Body of pancreas (tissue), 4 donors: ENCODE data around the gene KRTAP5-3. TPM values are rescaled to one million over a fixed set of nuclear protein-coding genes. Genes with fewer than 3 reads are reported as not detected.

Source experiments
- ATAC-seq: fragments of 150-250 bp; one replicate; pipeline ENCODE4 v1.9.1; 2016
- DNase-seq, 4 donors: peaks; one replicate each; pipeline ENCODE4 v3.0.0-alpha.2; 2019
- H3K27ac ChIP-seq, 4 donors: fragments of 200-600 bp; sonication (generic); 1 replicate in 3 of 4; 2 replicates in 1 of 4; pipeline versions ENCODE4 v1.5.1 to v1.6.1; 2016 to 2019; ENCODE audit warnings: mild to moderate bottlenecking in 1 of 4, mixed read lengths in 1 of 4, moderate library complexity in 1 of 4
- H3K27me3 ChIP-seq, 2 donors: fragments of 200-600 bp; sonication (generic); one replicate each; pipeline ENCODE4 v1.6.0; 2016; ENCODE audit warnings: mild to moderate bottlenecking in 1 of 2
- H3K36me3 ChIP-seq, 2 donors: fragments of 200-600 bp; sonication (generic); replicated peaks in 1 of 2; 2 replicates each; pipeline ENCODE4 v1.5.1; 2016; ENCODE audit warnings: low read depth in 2 of 2; ENCODE audit not compliant: insufficient read depth in 1 of 2
- H3K4me1 ChIP-seq: fragments of 200-600 bp; sonication (generic); one replicate; pipeline ENCODE4 v1.6.0; 2016
- H3K4me3 ChIP-seq, 2 donors: fragments of 200-600 bp; sonication (generic); 1 replicate in 1 of 2; 2 replicates in 1 of 2; pipeline ENCODE4 v1.5.1; 2016 to 2019
- H3K9me3 ChIP-seq, 3 donors: fragments of 200-600 bp; sonication (generic); 1 replicate in 2 of 3; 2 replicates in 1 of 3; pipeline ENCODE4 v1.5.1; 2016
- POLR2A ChIP-seq, 3 donors: fragments of 450-650 bp; IDR thresholded peaks; one replicate each; pipeline ENCODE4 v1.6.1; 2016; ENCODE audit warnings: antibody characterized with exemption in 3 of 3, mild to moderate bottlenecking in 2 of 3
- WGBS, 2 donors: methylation state at CpG; one replicate each; pipeline ENCODE4 v1.1.5; 2017; 5-methylcytosine and 5-hydroxymethylcytosine counted together
- intact Hi-C: fragments of 100-400 bp; cut with DNase I; formaldehyde crosslinking; loops from one replicate; pipeline ENCODE4 v1.15.1; 2023
- total RNA-seq, 2 donors: library from RNA; depleted of rRNA; stranded (reverse); fragments of >200 nt; gene quantifications; one replicate each; pipeline ENCODE4 v1.1.0, GENCODE V29; 2016
- TF ChIP-seq, protein P1 (sequence below), 7 experiments: fragments of 450-650 bp in 4 of 7; fragments of 200-600 bp in 3 of 7; sonication (generic) in 3 of 7; IDR thresholded peaks; one replicate each; pipeline ENCODE4 v1.5.1; 2016 to 2019; ENCODE audit warnings: antibody characterized with exemption in 7 of 7

The KRTAP5-3 gene
- total RNA-seq, 2 donors from 2014 or later = not detected

DNA sequence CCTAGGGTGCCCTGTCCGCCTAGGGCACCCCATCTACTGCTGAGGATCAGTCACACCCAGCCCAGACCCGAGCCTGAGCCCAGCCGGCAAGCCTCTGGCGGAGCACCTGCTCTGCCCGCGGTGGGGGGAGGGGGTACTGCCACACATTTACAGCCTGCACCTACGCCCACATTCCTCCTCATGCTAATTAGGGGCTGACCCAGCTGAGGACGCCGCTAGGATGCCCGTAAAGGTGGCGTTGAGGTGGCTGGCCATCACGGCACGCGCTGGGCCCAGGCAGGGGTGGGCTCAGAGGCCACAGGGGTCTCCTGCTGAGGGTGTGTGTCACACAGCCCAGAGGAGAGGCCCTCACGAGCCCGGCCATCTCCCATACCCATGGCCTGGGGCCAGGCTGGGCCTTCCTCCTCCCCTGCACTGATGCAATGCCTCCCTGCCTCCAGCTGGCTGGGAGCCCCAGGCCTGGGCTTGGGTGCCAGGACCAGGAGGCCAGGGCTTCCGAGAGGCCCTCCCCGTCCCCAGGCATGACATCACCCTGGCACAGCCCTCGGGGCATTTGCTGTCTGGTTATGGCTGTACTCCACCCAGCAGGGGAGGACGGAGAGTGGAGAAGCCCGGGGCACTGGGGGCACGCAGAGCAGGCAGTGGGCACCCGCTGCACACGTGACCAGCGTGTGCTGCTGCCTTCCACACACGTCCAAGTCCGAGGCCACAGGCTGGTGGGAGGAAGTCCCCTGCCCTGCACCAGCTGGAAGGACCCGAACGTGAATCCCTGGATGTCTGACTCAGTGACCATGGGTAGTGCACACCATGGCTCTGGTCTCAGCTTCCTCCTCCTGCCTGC is 48.9 kb downstream of the KRTAP5-3 start:
- ATAC-seq (peak; percentile 92), DNase-seq (peak; percentile 98 to 99 (median 98))
- 10 to 21% methylated on average over 7 to 29 of the region's 29 CpGs for WGBS, 2 donors
- Histone ChIP-seq H3K36me3 (peaks cover 0 to 5% of the 10 kb centered on the region in 2 donors), H3K4me1 (peaks cover 68% of the 10 kb centered on the region), H3K27ac (peak overlapping the region; percentile 94 to 99 (median 98)), H3K27me3 (no peaks in the 10 kb centered on the region), H3K9me3 (no peaks in the 10 kb centered on the region), H3K4me3 (no peak overlapping the region)
- intact Hi-C loops = no loop called here
- TF ChIP-seq, protein P1, sequence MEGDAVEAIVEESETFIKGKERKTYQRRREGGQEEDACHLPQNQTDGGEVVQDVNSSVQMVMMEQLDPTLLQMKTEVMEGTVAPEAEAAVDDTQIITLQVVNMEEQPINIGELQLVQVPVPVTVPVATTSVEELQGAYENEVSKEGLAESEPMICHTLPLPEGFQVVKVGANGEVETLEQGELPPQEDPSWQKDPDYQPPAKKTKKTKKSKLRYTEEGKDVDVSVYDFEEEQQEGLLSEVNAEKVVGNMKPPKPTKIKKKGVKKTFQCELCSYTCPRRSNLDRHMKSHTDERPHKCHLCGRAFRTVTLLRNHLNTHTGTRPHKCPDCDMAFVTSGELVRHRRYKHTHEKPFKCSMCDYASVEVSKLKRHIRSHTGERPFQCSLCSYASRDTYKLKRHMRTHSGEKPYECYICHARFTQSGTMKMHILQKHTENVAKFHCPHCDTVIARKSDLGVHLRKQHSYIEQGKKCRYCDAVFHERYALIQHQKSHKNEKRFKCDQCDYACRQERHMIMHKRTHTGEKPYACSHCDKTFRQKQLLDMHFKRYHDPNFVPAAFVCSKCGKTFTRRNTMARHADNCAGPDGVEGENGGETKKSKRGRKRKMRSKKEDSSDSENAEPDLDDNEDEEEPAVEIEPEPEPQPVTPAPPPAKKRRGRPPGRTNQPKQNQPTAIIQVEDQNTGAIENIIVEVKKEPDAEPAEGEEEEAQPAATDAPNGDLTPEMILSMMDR (IDR thresholded peaks at IDR 0.05) = peak in 3 of 7 experiments; percentile 20 to 29 (median 25)
- peak; percentile 70 to 80 (median 77) for TF ChIP-seq POLR2A (IDR thresholded peaks at IDR 0.05)

DNA sequence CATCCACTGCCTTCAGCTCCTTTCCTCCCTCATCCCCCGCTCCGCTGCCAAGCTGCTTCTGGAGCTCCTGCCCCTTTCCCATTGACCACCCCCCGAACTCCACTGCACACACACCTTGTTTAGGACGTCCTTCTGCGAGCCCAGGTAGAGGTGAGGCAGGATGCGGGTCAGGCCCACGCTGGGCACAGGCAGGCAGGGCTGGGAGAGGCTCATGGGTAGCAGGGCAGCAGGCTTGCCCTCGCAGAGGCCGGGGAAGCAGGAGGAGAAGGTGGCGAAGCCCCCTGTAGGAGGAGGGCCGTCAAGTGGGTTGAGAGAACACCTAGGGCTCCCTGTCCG is 49.5 kb downstream of the KRTAP5-3 start:
- TF ChIP-seq, protein P1 (IDR thresholded peaks at IDR 0.05) = no peak
- TF ChIP-seq POLR2A (IDR thresholded peaks at IDR 0.05) = no peak
- H3K4me3 ChIP-seq = no peak overlapping the region
- intact Hi-C loops = no loop called here
- DNase-seq (no peak), ATAC-seq (no peak)
- H3K27me3 ChIP-seq = no peaks in the 10 kb centered on the region
- H3K36me3 ChIP-seq = peaks cover 0 to 5% of the 10 kb centered on the region in 2 donors
- peak overlapping the region; percentile 94 to 99 (median 98) for H3K27ac ChIP-seq
- H3K4me1 ChIP-seq = peaks cover 68% of the 10 kb centered on the region
- WGBS, 2 donors = 33 to 35% methylated on average over 7 to 12 of the region's 12 CpGs
- no peaks in the 10 kb centered on the region for H3K9me3 ChIP-seq

DNA sequence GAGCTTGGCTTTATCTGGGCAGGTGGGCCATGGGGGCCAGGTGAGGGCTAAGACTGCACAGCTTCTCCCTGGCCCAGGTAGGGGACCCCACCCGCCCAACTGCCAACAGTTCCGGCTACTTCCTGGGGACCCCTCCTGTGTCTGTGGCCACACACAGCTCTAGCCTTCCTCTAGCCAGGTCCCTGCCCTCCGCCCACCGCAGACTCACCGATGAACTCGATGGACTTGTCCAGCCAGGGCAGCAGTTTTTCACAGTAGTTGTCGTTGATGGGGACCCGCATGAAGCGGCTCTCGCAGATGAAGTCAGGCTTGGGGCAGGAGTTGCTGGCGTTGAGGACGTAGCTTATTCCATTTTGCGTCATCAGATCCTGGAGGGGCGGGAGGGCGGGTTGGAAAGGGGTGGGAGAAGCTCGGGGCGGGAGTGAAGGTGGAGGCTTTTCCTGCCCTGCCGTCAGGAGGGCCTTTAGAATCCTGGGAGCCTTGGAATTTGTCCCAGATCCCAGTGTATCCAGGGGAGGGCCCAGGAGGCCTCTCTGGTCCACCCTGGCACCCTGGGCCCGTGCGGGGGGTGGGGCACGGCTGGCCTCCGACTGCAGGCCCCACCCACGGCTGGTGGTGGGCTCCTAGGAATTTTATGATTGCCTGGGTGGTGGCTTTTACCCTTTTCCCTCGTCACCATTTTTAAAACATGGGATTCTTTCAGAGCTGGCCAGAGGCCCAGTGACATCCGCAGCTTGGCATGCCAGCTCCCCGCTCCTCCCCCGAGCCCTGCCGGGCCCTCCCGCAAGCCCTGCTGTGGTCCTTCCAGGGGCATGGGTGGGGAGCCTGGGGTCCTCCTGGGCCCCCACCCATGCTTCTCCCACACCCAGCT is 50.1 kb downstream of the KRTAP5-3 start:
- H3K9me3 ChIP-seq = no peaks in the 10 kb centered on the region
- intact Hi-C loops = no loop called here
- peaks cover 70% of the 10 kb centered on the region for H3K4me1 ChIP-seq
- no peaks in the 10 kb centered on the region for H3K27me3 ChIP-seq
- ATAC-seq (no peak), DNase-seq (peak; percentile 64 to 81 (median 70))
- peak overlapping the region; percentile 94 to 99 (median 98) for H3K27ac ChIP-seq
- H3K36me3 ChIP-seq = peaks cover 0 to 5% of the 10 kb centered on the region in 2 donors
- no peak for TF ChIP-seq POLR2A (IDR thresholded peaks at IDR 0.05)
- H3K4me3 ChIP-seq = no peak overlapping the region
- 40 to 53% methylated on average over 21 to 27 of the region's 29 CpGs for WGBS, 2 donors

Other genes with a start within 250 kb of the KRTAP5-3 start
- 100 to 1,000 TPM in 1 of 2 donors, 10 to 100 TPM in 1; 67.5 to 113 TPM for gene BRSK2, start 218.5 kb downstream of the KRTAP5-3 start, total RNA-seq
- 10 to 100 TPM; 11.4 to 31.3 TPM for gene MOB2, start 121.7 kb downstream of the KRTAP5-3 start, total RNA-seq
- 10 to 100 TPM in 1 of 2 donors, 1 to 10 TPM in 1; 7.0 to 19.1 TPM for gene DUSP8, start 36.2 kb downstream of the KRTAP5-3 start, total RNA-seq
- gene KRTAP5-1, start 23.2 kb downstream of the KRTAP5-3 start, total RNA-seq = not detected
- gene KRTAP5-2, start 10.2 kb downstream of the KRTAP5-3 start, total RNA-seq = not detected
- not detected for gene KRTAP5-4, start 13.7 kb upstream of the KRTAP5-3 start, total RNA-seq
- not detected for gene KRTAP5-5, start 21.3 kb upstream of the KRTAP5-3 start, total RNA-seq
- gene KRTAP5-6, start 88.7 kb upstream of the KRTAP5-3 start, total RNA-seq = not detected
- gene IFITM10, start 142.1 kb upstream of the KRTAP5-3 start, total RNA-seq = under 1 TPM in 1 of 2 donors, not detected in 1; 0.26 TPM
- gene CTSD, start 155.5 kb upstream of the KRTAP5-3 start, total RNA-seq = 100 to 1,000 TPM; 214 to 255 TPM
- 10 to 100 TPM in 1 of 2 donors, 1 to 10 TPM in 1; 6.0 to 32.6 TPM for gene SYT8, start 226.5 kb upstream of the KRTAP5-3 start, total RNA-seq
- 1 to 10 TPM; 3.4 to 3.6 TPM for gene TNNI2, start 230.5 kb upstream of the KRTAP5-3 start, total RNA-seq
- 10 to 100 TPM in 1 of 2 donors, 1 to 10 TPM in 1; 9.9 to 11.5 TPM for gene LSP1, start 244.6 kb upstream of the KRTAP5-3 start, total RNA-seq